HFF-Myc (cell line): ENCODE results near the gene OR7C1.
"Not testable (repeated sequence)": the region's sequence is repeated elsewhere in the genome, so short reads cannot be mapped to it uniquely, and the experiment has no call there.

ENCODE experiments used
- DNase-seq: peaks from one replicate; pipeline ENCODE4 v3.0.0-alpha.2; 2011; ENCODE audit warnings: low read depth; ENCODE audit errors: extremely low read depth
- H3K4me3 ChIP-seq: replicated peaks from 2 replicates; pipeline ENCODE4 v1.5.1; 2011; ENCODE audit warnings: low read depth, mild to moderate bottlenecking, control low read depth, low read length
- CTCF ChIP-seq: IDR thresholded peaks from 2 replicates; pipeline ENCODE4 v1.5.1; 2012; ENCODE audit warnings: mild to moderate bottlenecking, low read depth, low read length, control low read depth; ENCODE audit errors: missing control alignments

Gene OR7C1

GRCh38 chr19:14809272-14810057 is 25.5 kb downstream of the OR7C1 start:
- no peak for DNase-seq
- no peak for TF ChIP-seq CTCF
- H3K4me3 ChIP-seq, result no peak overlapping the region

- no peak for TF ChIP-seq CTCF
- H3K4me3 ChIP-seq, result no peak overlapping the region
- DNase-seq, result no peak
Observed at GRCh38 chr19:14804765-14805164, 30.2 kb downstream of the OR7C1 start.

GRCh38 chr19:14798760-14799159 is 36.2 kb downstream of the OR7C1 start:
- no peak for TF ChIP-seq CTCF
- no peak for DNase-seq

GRCh38 chr19:14796021-14796420 is 39.0 kb downstream of the OR7C1 start:
- DNase-seq, result no peak
- H3K4me3 ChIP-seq, result no peak overlapping the region
- TF ChIP-seq CTCF, result no peak

More at GRCh38 chr19:14798760-14799159, 36.2 kb downstream of the OR7C1 start:
- no peak overlapping the region for H3K4me3 ChIP-seq

- no peak for TF ChIP-seq CTCF
Observed at GRCh38 chr19:14795078-14795721, 39.8 kb downstream of the OR7C1 start.

GRCh38 chr19:14792250-14792649 is 42.7 kb downstream of the OR7C1 start:
- not testable (repeated sequence) for H3K4me3 ChIP-seq, DNase-seq

More at GRCh38 chr19:14795078-14795721, 39.8 kb downstream of the OR7C1 start:
- H3K4me3 ChIP-seq, result no peak overlapping the region
- no peak for DNase-seq

GRCh38 chr19:14786421-14786851 is 48.5 kb downstream of the OR7C1 start:
- H3K4me3 ChIP-seq, result no peak overlapping the region
- TF ChIP-seq CTCF, result peak; percentile 83
- no peak for DNase-seq

GRCh38 chr19:14785102-14785793 is 49.7 kb downstream of the OR7C1 start:
- H3K4me3 ChIP-seq, result not testable (repeated sequence)
- peak; percentile 25 for DNase-seq

- DNase-seq, H3K4me3 ChIP-seq: not testable (repeated sequence)
Observed at GRCh38 chr19:14784730-14785101, 50.3 kb downstream of the OR7C1 start.

GRCh38 chr19:14783410-14783998 is 51.5 kb downstream of the OR7C1 start:
- not testable (repeated sequence) for H3K4me3 ChIP-seq, DNase-seq
